Stimulated activated CD8-positive, alpha-beta memory T cell treated with anti-CD3 and anti-CD28 coated beads, Interleukin-4, amount 100 ng/mL, for 4 hours (primary cell): ENCODE results near the gene SLC7A5.
"Not testable (repeated sequence)": the region's sequence is repeated elsewhere in the genome, so short reads cannot be mapped to it uniquely, and the experiment has no call there.

Source experiments
- DNase-seq, 2 donors: peaks; one replicate each; pipeline ENCODE4 v3.0.0-alpha.2; 2020; ENCODE audit warnings: low read depth in 2 of 2, low spot score in 1 of 2

The SLC7A5 gene

DNA sequence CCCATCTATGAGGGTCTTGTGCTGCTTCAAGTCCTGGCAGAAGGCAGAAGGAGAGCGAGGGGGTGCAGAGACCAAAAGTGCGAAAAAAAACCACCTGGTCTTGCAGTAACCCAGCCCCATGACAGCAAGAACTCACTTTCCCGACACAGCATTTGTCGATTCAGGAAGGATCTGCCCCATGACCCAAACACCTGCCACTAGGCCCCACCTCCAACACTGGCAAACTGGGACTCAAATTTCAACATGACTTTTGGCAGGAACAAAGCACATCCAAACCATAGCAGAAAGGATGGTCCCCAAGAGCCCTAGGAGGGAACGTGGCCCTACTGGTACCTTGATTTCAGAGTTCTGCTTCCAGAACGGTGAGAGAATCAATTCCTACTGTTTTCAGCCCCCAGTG lies 68.8 kb downstream of the SLC7A5 start:
- no peak for DNase-seq

DNA sequence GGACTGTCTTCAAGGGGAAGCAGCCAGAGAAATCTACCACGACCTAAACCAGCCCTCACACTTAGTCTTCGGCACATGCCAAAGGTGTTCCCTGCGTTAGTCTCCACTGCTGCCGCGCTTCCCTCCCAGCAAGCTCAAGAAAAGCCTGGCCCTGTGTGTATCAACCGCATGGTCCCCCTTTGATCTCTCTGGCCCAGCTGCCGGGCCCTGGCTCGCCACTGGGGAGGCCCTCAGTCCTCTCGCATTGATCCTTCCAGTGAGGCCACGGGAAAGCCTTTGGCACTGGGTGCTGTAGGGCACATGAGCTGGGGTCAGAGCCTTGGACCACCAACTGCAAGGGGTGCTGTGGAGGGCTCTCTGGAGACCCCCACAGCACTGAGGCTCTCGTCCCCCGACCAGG lies 74.0 kb downstream of the SLC7A5 start:
- no peak for DNase-seq

DNA sequence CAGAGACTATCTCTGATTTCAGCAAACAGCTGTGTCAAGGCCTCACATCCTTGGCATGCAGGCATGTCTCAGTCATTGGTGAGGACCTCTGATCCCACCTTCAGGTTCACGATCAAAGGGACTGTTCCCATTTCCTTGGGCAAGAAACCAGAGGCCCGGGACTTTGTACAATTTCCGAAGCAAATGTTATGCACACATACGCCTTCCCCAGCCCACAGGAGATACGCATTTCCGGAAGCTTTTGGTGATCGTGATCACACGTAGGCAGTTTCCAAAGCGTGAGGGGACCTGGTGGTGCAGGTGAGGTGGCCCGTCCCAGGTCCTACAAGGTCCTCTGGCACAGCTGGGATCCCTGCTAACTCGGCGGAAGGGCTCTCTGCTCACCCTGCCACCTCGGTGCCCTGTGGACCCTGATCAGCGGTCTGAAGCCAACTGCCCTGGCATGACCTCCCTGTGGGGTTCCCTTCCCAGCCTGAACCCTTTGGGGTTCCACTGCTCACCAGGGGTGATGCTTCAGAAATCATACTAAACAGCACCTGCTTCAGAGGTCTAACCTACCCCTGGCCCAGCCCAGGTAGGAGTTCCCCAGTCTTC lies 74.7 kb downstream of the SLC7A5 start:
- no peak for DNase-seq

DNA sequence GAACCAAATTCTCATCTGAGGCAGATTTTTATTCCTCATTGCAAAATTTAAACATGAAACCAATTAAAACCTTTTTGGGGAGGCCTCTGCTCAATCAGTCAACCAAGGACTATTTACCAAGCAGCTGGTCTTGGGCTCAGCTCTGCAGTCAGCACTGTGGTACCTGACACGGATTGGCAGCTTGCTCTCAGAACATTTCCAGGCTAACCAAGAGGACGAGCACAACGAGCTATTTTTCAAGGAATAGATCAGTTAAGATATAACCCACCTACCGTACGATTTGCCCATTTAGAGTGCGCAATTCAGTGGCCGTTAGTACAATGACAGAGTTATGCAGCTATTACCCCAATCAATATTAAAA lies 77.1 kb downstream of the SLC7A5 start:
- DNase-seq, result no peak

DNA sequence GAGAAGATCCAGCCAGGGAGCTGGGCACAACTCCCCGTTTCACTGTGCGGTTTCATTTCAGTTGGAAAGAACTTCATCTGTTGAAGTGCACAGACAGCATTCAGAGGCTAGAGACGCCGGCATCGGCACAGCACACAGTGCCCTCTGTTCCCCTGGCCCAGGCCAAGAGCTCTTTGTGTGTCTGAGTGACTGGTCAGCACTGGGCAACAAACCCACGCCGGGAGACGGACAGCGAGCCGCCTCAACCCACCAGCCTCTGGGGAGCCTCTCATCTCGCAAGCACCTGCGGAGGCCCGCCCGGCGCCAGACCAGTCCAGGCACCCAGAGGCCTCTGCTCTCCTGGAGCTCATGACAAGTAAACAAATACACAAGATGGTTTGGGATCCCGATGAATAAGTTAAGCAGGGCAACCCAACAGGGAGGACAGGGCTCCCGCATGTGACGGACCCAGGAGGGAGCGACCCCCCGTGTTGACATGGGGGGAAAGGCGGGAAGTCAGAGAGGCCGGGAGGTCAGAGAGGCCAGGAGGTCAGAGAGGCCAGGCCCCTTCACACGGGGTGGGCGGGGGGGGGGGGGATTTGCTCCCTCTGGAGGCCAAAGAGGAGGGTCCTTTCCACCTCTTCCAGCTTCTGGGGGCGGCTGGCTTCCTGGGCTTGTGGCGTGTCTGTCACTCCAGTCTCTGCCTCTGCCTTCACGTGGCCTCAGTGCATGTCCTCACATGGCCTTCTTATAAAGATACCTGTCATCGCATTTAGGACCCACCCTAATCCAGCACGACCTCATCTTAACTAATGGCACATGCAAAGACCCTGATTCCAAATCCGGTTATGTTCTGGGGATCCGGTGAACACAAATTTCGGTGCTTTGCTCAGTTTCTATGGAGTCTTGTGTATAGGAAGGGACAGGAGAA lies 77.8 kb downstream of the SLC7A5 start:
- DNase-seq, result no peak

DNA sequence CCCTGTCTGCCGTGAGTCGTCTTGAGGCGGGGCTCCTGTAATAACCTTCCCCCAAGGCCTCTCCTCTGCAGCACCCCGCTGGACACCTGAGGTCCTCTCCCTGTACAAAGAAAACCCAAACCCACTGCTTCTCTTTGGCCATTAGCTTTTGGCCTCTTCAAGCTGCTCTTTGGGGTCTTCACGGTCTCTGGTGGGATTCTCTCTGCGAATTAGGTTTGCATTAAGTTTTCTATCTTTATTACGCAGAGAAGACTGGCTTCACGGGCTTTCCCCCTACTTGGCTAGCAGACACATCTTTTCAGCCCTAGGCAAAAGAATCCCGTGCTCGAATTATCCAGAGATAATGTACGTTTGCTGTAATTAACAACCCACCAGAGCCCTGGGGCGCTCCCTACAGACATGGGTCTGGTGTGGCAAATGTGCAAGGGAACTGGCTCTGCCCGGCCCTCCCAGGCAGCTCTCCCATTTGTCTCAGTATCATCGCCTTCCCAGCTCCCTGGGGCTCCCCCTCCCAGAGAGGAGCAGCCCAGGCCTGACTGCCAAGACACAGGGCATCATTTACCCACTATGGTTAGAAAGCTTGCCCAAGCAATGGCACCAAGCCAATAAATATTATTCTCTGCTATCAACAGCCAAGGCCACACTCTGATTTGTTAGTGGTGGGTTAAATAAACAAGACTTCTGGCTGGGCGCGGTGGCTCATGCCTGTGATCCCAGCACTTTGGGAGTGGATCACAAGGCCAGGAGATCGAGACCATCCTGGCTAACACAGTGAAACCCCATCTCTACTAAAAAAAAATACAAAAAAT lies 78.8 kb downstream of the SLC7A5 start:
- DNase-seq, result no peak

DNA sequence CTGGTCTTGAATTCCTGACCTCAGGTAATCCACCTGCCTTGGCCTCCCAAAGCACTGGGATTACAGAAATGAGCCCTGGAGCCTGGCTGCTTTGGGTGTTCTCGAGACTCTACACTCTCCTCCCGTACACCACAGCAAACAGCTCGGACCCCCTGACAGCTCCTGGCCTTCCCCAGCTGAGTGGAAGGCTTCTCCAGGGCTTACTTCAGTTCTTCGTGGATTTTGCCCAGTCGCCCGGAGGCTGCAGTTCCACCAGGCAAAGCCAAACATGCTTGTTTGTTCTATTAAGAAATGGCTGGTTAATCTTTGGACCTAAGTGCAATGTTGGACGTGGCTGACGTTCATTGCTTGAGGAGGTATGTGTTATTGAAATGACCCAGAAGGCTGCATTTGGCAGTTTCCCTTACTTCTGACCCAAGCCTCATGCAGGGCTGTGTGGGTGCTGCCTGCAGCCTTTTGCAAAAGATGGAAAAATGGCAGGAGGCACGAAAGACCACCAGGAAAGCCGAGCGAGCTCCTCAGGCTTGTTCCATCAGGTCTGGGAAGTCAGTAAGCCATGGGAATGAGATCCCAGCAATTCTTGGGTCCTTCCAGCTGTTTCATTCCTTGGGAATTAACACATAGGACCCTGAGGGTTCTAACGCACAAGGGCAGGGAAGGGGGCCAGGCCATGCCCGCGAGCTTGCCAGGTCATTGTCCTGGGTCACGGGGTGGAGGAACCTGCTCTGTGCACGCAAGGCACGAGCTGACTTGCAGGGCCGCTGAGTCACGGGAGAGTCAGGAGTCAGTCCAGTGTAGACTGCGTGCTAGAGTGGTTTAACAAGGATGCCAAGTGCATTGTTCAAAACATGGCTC lies 79.6 kb downstream of the SLC7A5 start:
- DNase-seq, result no peak

DNA sequence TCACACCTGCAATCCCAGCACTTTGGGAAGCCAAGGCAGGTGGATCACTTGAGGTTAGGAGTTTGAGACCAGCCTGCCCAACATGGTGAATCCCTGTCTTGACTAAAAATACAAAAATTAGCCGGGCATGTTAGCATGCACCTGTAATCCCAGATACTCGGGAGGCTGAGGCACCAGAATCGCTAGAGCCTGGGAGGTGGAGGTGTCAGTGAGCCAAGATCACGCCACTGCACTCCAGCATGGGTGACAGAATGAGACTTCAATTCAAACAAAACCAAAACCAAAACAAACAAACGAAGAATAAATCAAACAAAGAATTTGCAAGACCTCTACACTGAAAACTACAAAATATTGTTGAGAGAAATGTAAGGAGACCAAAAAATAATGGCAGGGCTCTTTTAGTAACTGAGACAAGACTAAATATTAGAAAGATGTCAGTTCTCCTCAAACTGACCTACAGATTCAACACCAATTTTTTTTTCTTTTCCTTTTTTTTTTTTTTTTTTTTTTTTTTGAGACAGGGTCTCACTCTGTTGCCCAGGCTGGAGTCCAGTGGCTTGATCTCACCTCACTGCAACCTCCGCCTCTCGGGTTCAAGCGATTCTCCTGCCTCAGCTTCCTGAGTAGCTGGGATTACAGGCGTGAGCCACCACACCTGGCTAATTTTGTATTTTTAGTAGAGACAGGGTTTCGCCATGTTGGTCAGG lies 80.4 kb downstream of the SLC7A5 start:
- DNase-seq, result not testable (repeated sequence)

DNA sequence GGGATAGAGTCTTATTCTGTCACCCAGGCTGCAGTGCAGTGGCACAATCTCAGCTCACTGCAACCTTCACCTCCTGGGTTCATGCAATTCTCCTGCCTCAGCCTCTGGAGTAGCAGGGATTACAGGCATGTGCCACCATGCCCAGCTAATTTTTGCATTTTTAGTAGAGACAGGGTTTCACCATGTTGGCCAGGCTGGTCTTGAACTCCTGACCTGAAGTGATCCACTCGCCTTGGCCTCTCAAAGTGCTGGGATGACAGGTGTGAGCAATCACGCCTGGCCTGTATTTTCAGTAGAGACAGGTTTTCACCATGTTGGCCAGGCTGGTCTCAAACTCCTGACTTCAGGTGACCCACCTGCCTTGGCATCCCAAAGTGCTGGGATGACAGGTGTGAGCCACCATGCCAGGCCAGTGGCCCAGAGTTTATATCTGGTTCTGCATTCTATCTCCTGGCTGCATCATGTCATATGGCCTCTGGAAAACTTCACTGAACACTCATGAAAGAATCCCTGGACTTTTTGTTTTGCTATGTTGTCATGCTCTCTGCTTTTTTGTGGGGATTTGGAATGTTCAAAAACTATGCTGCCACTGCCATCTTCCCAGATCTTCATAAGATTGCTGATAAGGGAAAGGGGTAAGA lies 81.7 kb downstream of the SLC7A5 start:
- DNase-seq, result not testable (repeated sequence)

DNA sequence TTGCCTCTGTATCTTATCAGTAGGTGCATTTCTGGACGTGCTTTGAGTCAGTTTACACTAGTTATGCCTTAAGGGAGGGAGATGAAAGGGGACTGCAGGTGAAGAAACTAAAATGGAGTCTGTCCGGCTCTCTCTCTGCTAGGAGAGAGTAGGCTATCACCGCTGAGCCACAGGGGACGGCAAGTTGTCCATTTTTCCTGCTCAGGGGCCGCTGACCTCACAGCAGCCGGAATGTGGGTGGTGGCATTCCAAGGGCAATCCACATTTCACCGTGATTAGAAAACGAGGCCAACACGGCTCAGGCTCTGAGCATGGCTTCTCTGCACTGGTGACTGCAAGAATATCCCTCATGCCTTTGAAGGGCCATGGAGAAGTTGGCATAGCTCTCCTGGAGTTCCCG lies 84.5 kb downstream of the SLC7A5 start:
- DNase-seq, result no peak

DNA sequence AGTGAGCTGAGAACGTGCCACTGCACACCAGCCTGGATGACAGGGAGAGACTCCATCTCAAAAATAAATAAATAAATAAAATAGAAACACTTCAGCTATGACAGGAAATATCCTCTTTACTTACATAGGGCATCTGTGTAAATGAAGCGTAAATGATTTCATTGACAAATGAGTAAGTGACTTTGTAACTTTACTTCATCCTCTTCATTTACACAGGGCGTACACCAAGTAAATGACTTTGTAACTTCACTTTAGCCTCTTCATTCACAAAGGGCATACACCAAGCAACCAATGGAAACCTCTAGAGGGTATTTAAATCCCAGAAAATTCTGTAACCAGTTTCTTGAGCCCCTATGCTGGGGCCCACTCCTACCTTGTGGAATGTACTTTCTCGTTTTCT lies 87.3 kb downstream of the SLC7A5 start:
- no peak for DNase-seq

DNA sequence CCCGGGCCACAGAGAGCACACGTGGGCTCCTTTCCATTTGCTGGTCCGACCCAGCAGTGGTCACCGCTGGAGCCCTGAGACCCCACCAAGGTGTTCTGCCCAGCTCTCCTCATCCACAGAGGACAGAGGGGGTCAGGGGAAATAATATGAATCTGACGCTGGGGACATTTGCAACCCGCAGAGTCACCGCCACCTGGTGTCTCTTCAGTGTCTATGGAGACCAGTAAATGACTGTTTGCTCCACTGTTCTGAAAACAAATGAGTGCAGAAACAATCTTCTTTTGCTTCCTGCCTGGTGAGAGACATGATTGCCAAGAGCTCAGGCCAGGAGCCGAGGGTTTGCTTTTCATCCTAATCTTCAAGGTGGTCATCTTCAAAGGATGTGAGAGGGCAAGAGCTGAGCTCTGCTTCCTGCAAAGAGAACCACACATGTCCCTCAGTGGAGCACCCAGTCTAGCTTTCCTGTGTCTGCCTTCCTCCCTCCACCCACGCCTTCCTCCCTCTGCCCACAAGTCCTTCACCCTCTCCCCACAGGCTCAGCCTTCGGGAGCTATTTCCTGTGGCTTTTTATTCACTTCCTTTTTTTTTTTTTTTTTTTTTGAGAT lies 88.8 kb downstream of the SLC7A5 start:
- no peak for DNase-seq
